Activated CD4-positive, CD25-positive, alpha-beta regulatory T cell treated with anti-CD3 and anti-CD28 coated beads, Interleukin-2, amount 50 U/mL, for 24 hours (primary cell): ENCODE results near the gene TXNRD2.
A peak's percentile ranks its signal among the peaks of the same experiment; 100 is the strongest.
"Not testable (repeated sequence)": the region's sequence is repeated elsewhere in the genome, so short reads cannot be mapped to it uniquely, and the experiment has no call there.

Source experiments
- ATAC-seq, 2 donors: fragments of 150-1000 bp; cut with Tn5 transposase; one replicate each; pipeline ENCODE4 v1.10.0; 2021; ENCODE audit warnings: mild to moderate bottlenecking in 1 of 2, moderate library complexity in 1 of 2

The TXNRD2 gene

DNA sequence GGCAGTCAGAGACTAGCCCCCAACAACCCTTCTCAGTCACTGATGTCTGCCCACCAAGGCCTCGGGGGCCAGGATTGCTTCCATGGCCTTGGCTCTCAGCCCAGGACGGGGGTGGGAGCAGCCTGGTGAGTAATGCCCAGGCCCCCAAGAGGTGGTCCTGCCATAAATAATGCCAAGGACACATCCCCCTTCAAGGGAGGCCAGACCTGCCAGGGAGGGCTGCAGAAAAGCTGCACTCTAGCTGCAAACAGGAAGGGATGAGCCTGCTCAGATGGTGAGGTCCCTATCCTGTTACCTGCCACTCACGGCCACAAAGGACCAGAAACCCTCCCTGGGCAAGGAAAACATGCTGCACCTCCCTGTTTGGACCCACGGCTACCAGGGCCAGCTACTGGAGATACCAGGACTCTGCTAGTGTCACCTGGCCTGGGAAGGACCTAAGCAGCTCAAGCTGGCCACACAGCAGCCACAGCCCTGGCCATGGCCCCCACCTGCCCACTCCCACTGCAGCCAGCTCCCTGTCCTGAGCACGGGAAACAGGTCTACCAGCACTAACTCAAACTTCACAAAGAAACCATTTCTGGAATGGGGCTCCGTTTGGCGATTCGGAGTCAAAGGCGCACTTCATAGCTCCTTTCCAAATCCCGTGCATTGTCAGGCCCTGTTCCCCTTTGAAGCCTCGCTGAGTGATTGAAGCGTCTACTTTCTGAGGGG is 99.1 kb downstream of the TXNRD2 start:
- ATAC-seq, result no peak

DNA sequence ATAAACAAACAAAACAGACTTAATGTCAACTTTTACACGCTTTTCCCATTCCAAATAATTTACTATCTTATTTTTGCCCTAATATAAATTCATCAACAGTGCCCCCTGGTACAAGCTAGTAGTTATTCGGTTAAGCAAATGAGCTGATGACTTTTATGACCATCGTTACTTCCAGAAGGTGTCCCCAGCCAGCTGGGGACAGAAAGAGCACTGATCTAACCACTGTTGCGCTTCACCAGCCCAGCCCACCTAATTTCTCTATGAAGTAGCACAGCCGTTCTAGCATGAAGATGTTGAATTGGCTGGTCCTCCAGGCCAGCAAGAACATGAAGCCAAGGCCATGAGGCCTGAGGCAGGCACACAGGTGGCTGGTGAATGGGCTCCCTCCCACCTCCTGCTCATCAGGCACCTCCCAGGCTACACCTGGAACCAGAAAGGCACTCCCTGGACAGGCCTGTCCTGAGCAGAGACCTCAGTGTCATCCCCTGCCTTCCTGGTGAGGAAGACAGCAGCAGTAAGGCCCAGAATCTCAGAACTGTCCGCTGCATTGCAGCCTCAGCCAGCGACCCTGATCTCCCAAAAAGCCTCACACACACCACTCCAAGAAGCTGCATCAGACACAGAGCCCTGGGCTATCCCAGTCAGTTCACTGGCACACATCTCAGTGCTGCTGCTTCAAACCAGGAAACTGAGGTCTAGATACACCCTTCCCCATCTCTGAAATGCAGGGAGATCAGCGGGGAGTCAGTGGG is 99.8 kb downstream of the TXNRD2 start:
- ATAC-seq, result no peak

DNA sequence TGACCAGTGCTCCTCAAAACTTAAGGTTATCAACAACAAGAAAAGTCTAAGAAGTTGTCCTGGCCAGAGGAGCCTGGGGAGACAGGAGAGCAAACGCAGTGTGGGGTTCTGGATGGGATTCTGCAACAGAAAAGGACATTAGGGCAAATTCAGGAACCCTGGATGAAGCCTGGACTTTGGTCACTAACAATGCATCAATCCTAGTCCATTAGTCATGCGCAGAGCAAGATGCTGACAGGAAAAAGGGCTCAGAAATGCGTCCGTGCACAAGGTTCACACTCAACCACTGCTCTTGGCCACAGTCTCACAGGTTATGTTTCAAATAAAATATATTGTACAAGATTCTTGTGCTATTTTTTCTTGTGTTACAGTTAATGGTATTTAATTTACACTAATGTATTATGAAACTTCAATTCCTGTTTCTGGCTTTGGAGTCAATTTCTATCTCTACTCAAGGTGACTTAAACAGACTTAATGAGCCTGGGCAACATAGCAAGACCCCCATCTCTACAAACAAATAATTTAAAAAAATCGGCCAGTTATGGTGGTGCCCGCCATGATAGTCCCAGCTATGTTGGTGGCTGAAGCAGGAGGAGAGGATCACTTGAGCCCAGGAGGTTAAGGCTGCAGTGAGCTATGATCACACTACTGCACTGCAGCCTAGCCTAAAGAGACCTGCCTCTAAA is 100.5 kb downstream of the TXNRD2 start:
- ATAC-seq, result no peak

DNA sequence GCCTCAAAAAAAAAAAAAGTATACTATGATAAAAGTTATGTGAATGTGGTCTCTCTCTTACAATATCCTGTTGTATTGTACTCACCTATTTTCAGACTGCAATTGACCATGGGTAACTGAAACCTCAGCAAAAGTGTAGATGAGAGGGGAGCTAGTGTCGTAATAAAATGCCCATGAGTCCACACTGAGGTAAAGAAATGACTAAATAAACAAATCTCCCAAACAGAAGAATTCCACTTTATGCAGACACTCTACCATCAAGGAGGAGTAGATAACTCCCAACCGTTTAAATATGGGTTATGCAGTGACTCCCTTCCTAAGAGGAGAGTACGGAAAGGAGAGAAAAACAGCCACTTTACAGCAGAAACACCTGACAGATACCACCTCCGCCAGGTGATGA is 101.6 kb downstream of the TXNRD2 start:
- ATAC-seq, result no peak

DNA sequence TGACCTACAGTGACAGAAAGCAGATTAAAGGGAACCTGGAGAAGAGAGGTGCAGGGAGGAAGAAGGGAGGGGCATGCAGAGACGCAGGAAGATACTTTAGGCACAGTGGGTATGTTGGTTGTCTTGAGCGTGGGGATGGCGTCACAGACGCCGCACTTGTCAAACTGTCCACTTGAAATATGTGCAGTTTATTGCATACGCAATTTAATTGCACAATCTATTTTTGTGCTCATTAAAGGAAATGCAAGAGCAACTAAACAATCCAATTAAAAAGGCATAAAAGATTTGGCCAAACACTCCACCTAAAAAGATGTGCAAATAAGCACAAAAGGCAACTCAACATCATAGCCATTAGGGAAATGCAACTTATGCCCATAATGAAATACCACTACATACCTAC is 103.7 kb downstream of the TXNRD2 start:
- ATAC-seq, result no peak

DNA sequence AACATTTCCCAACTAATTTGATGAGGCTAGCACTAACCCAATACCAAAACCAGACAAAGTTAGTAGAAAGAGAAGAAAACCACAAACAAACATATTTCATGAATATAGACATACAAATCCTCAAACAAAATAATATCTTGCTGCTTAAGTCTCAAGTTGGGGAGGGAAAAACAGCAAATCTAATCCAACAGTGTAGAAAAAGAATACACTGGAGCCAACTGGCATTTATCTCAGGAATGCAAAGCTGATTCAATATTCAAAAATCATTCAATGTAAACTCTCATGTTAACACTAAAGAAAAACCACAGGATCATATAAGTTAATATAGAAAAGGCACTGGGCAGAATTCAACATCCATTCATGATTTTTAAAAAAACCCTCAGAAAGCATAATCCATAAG is 105.1 kb downstream of the TXNRD2 start:
- no peak for ATAC-seq

DNA sequence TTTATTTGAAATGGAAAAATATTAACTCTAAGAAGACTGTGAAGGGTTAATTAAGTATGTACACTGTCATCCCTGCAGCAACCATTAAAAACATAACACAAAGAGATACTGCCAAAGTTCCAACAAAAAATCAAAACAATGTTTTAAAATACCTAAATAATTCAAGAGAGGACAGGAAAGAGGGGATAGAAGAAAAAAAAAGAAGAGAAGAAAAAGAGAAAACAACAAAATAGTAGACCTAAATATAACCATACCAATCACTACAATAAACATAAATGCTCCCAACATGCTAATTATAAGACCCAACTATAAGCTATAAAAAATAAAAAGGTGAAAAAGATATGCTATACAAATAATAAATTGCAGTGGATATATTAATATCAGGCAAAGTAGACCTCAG is 107.0 kb downstream of the TXNRD2 start:
- no peak for ATAC-seq

DNA sequence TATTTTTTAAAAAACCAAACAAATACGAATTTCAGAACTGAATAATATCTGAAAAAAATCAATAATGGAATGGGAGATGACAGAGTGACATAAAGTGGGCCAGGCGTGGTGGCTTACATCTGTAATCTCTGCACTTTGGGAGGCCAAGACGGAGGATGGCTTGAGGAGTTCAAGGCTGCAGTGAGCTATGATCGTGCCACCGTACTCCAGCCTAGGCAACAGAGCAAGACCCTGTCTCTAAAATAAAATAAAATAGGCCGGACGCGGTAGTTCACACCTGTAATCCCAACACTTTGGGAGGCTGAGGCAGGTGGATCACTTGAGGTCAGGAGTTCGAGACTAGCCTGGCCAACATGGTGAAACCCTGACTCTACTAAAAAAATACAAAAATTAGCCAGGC is 108.3 kb downstream of the TXNRD2 start:
- not testable (repeated sequence) for ATAC-seq

DNA sequence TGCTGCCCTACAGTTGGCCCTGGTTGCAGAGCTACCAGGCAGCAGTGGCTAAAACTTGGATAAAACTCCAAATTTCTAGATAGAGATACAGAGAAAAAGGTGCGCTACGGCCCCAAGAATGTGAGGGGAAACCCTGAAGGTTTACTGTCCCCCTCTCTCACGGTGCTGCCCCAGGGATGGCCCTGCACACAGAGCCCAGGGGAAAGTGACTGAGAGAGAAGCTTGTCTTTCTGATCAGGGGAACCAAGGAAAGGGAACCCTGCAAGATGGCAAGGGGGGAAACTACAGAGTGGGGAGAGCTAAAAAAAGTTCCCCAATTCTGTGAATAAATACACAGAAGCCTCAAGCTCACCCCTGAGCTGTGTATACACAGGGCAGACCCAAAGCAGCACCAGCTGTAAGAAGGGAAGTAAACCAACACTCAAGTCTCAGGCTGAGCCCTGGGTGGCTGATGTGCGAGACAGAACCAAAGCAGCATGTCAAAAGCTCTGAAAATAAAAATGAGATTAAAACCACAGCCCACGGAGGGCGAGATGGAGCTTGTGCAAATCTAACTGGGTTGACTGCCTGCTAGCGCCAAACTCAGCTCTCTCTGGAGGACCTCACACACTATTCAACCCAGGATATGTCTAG is 109.0 kb downstream of the TXNRD2 start:
- ATAC-seq, result no peak

DNA sequence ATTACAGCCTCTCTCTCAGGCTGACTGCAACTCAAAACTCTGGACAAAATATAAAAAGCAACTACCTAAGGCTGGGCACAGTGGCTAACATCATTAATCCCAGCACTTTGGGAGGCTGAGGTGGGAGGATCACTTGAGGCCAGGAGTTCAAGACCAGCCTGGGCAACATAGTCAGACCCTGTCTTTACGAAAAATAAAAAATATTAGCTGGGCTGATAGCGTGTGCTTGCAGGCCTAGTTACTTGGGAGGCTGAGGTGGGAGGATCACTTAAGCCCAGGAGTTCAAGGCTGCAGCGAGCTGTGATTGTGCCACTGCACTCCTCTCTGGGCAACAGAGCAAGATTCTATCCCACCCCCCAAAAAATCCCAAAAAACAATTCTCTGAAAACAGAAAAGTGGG is 109.6 kb downstream of the TXNRD2 start:
- not testable (repeated sequence) for ATAC-seq

DNA sequence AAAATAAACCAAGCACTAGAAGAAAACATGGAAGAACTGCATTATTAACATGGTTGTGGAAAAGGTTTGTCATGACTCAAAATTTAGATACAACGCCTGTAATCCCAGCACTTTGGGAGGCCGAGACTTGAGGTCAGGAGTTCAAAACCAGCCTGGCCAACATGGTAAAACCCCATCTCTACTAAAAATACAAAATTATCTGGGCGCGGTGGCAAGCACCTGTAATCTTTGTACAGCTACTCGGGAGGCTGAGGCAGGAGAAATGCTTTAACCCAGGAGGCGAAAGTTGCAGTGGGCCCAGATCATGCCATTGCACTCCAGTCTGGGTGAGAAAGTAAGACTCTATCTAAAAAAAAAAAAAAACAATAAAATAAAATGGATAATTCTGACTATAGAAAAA is 110.6 kb downstream of the TXNRD2 start:
- no peak for ATAC-seq

DNA sequence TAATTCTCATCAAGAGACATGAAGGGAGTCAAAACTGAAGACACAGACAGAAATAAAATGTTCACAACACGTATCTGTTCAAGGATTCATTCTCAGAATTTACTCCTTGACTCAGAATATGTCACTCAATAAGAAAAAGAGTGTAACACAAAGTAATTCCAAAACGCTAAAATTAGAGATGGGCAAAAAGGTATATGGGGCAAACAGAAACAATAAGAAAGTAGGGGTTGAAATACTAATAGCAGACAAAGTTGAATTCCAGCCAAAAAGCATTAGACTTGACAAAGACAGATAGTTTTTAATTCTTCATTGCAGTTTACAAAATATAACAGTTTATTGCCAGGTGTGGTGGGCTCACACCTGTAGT is 113.6 kb downstream of the TXNRD2 start:
- ATAC-seq, result peak in 1 of 2 donors; percentile 17

DNA sequence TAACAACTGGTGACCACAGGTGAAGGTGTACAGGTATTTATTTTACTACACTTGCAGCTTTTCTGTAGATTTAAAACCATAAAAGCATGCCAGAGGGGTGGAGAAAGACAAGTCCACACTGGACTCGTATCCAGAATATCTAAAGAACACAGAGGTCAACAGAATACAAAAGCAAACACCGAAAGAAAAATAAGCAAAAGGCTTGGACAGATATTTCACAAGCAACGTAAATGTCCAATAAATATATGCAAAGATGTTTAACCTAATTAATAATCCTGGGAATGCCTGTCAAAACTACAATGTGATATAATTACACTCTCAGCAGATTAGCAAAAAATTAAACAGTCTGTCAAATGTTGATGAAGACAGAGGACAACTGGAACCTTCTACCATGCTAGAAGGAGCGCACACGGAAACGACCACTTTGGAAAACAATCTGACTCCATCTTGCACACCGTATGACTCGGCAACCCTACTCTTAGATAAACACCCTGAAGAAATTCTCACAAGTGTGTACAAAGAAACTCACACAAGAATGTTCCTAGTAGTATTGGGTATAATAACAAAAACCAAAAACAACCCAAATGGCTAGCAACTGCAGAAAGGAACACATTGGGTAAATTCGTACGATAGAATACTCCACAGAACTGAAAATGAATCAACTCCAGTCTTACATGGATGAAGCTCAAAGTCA is 114.1 kb downstream of the TXNRD2 start:
- no peak for ATAC-seq

DNA sequence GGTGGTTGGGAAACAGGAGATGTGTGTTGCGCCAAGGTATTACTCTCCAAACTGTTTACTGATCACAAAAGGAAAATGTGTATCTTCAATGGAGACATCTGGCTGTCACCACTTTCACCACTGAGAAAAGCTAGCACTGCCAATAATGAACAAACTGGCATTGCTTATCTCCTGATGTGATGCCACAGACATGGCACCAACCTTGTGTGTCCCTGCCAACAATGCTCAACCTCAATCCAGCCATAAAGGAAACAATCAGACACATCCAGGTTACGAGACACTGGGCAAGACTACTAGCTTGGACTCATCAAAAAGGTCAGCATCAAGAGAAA is 115.0 kb downstream of the TXNRD2 start:
- no peak for ATAC-seq

DNA sequence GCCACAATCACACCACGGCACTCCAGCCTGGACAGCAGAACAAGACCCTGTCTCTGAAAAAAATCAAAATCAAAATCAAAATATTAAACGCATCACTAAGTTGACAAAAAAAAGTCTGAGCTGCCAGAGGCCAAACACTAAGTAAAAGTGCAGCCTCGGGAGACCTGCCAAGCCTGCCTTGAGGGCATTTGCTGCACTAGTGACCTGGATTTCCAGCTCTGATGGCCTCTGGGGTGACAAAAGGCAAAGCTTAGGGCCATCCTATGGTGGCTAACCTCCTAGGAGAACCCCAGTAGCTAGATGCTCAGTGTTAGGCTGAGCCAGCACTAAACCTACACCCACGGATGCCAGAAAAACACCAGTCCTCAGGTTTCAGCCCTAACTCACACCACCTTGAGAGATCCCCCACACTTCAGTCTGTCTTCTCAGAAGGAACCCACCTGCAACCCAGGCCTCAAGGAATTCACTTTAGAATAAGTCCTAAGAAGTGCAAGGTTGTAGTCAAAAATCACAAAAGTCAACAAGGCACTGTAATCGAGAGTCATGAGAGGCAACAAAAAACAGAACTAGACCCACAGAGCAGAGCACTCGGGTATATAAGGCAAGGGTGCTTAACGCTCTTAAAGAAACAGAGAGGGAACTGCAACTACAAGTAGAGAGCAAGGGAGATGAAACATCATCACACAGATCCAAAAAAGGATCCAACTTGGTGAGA is 115.6 kb downstream of the TXNRD2 start:
- ATAC-seq, result no peak
